ENCODE results near the gene ANGPTL8.
A peak's percentile ranks its signal among the peaks of the same experiment; 100 is the strongest.

The ANGPTL8 gene

GRCh38 chr19:11239377-11240000 is at the start of gene ANGPTL8:
Gene ANGPTL8, plus strand, starts transcription at chr19:11239619. Its CDS starts 19 bp downstream, at chr19:11239638.
- H3K27ac Mint-ChIP-seq: no peak within 1 kb of the TSS
- DNase-seq (ENCODE audit: low spot score in 2 of 2): no peak

GRCh38 chr19:11190501-11190900 is 48.9 kb upstream of the ANGPTL8 start:
- Mint-ChIP-seq H3K27ac (no peak overlapping the region), H3K36me3 (no peaks in the 10 kb centered on the region), H3K27me3 (peaks cover 14% of the 10 kb centered on the region), H3K9me3 (no peaks in the 10 kb centered on the region), H3K4me3 (no peak overlapping the region), H3K4me1 (peaks cover 1% of the 10 kb centered on the region)
- DNase-seq (ENCODE audit: low spot score in 2 of 2) (no peak), ATAC-seq (ENCODE audit: low read depth) (no peak)

More at GRCh38 chr19:11239377-11240000, at the start of gene ANGPTL8:
- H3K36me3 Mint-ChIP-seq: peaks cover 8% of the 10 kb centered on the region
- peaks cover 2% of the 10 kb centered on the region for H3K27me3 Mint-ChIP-seq
- peaks cover 4% of the 10 kb centered on the region for H3K4me1 Mint-ChIP-seq
- H3K9me3 Mint-ChIP-seq: peaks cover 10% of the 10 kb centered on the region
- H3K4me3 Mint-ChIP-seq: no peak within 1 kb of the TSS
- no peak for ATAC-seq (ENCODE audit: low read depth)

- no peaks in the 10 kb centered on the region for H3K36me3 Mint-ChIP-seq
- no peak overlapping the region for H3K27ac Mint-ChIP-seq
- DNase-seq (ENCODE audit: low spot score in 2 of 2): no peak
- no peaks in the 10 kb centered on the region for H3K9me3 Mint-ChIP-seq
- H3K4me3 Mint-ChIP-seq: no peak overlapping the region
- ATAC-seq (ENCODE audit: low read depth): no peak
- H3K4me1 Mint-ChIP-seq: peaks cover 3% of the 10 kb centered on the region
- H3K27me3 Mint-ChIP-seq: peaks cover 14% of the 10 kb centered on the region
Measured at GRCh38 chr19:11191273-11191755, 48.1 kb upstream of the ANGPTL8 start.

DNA sequence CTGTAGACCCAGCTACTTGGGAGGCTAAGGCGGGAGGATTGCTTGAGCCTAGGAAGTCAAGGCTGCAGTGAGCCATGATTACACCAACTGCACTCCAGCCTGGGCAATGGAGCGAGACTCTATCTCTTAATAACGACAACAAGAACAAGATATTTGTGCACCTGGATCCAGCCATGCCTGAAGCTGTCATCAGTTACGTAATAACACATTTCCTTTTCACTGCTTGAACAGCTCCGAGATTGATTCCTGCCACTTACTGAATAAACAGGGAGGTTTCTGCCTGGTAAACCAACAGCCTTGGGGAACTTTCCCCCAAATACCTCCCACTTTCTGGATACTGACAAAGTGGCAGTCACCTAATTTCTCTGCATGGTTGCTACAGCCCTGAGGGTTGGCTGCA is 47.5 kb upstream of the ANGPTL8 start:
- Mint-ChIP-seq H3K36me3 (peaks cover 1% of the 10 kb centered on the region), H3K4me3 (no peak overlapping the region), H3K9me3 (no peaks in the 10 kb centered on the region), H3K4me1 (peaks cover 8% of the 10 kb centered on the region), H3K27ac (no peak overlapping the region), H3K27me3 (peaks cover 13% of the 10 kb centered on the region)
- DNase-seq (ENCODE audit: low spot score in 2 of 2): no peak
- ATAC-seq (ENCODE audit: low read depth): peak; percentile 45

GRCh38 chr19:11192957-11193939 is 46.2 kb upstream of the ANGPTL8 start:
- DNase-seq (ENCODE audit: low spot score in 2 of 2) (no peak), ATAC-seq (ENCODE audit: low read depth) (no peak)
- no peak overlapping the region for H3K27ac Mint-ChIP-seq
- peaks cover 1% of the 10 kb centered on the region for H3K36me3 Mint-ChIP-seq
- H3K4me1 Mint-ChIP-seq: peaks cover 13% of the 10 kb centered on the region
- H3K4me3 Mint-ChIP-seq: no peak overlapping the region
- H3K9me3 Mint-ChIP-seq: no peaks in the 10 kb centered on the region
- peaks cover 16% of the 10 kb centered on the region for H3K27me3 Mint-ChIP-seq

- H3K4me3 Mint-ChIP-seq: no peak overlapping the region
- no peak for ATAC-seq (ENCODE audit: low read depth)
Measured at GRCh38 chr19:11194173-11194572, 45.2 kb upstream of the ANGPTL8 start.

DNA sequence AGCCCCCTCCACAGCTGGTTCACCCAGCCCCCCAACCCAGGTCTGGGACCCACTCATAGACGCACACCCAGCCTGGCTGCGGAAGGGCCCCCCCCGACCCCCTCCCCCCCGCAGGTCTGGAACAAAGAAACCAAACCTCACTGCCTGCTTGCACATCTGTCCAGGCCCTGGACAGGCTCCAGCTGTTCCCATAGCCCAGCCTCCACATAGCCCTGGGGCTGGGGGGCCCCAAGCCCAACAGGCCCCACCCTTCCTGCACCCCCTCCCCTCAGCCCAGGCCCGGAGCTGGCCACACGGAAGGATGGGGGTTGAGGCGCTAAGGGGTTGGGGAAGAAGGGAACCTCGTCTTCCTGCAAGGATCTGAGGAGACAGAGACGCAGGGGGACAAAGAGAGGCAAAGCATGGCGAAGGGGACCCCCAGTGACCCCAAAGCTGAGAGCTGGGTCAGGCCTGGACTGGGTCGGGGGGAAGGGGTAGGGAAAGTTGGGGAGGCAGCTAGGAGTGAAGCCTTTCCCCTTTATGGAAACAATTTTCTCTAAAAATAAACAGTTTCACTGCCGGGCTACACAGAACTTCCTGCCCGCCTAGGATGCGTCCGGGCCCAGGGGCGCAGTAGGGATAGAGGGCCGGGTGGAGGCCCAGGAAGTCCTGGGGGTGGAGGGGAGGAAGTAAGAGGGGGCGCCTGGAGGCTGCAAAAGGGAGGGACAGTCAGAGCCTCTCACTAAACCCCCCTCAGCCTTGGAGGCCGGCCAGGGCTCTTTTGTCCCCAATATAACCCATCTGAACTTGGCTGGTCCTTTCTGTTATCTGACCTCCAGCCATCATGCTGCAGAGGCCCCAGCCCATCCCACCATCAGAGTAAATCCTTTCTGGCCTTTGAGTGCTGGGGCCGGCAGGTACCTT is 44.5 kb upstream of the ANGPTL8 start:
- no peak overlapping the region for H3K27ac Mint-ChIP-seq
- ATAC-seq (ENCODE audit: low read depth): no peak
- no peak overlapping the region for H3K4me3 Mint-ChIP-seq
- no peak for DNase-seq (ENCODE audit: low spot score in 2 of 2)
- H3K4me1 Mint-ChIP-seq: peaks cover 13% of the 10 kb centered on the region
- no peaks in the 10 kb centered on the region for H3K9me3 Mint-ChIP-seq
- peaks cover 16% of the 10 kb centered on the region for H3K27me3 Mint-ChIP-seq
- H3K36me3 Mint-ChIP-seq: peaks cover 1% of the 10 kb centered on the region

More at GRCh38 chr19:11194173-11194572, 45.2 kb upstream of the ANGPTL8 start:
- peaks cover 1% of the 10 kb centered on the region for H3K36me3 Mint-ChIP-seq
- H3K27ac Mint-ChIP-seq: no peak overlapping the region
- no peak for DNase-seq (ENCODE audit: low spot score in 2 of 2)
- no peaks in the 10 kb centered on the region for H3K9me3 Mint-ChIP-seq
- peaks cover 16% of the 10 kb centered on the region for H3K27me3 Mint-ChIP-seq
- peaks cover 13% of the 10 kb centered on the region for H3K4me1 Mint-ChIP-seq

GRCh38 chr19:11195681-11196080 is 43.7 kb upstream of the ANGPTL8 start:
- DNase-seq (ENCODE audit: low spot score in 2 of 2): no peak
- Mint-ChIP-seq H3K36me3 (peaks cover 1% of the 10 kb centered on the region), H3K4me1 (peaks cover 13% of the 10 kb centered on the region), H3K9me3 (no peaks in the 10 kb centered on the region), H3K27me3 (peaks cover 16% of the 10 kb centered on the region), H3K4me3 (peak overlapping the region; percentile 9), H3K27ac (no peak overlapping the region)
- no peak for ATAC-seq (ENCODE audit: low read depth)

DNA sequence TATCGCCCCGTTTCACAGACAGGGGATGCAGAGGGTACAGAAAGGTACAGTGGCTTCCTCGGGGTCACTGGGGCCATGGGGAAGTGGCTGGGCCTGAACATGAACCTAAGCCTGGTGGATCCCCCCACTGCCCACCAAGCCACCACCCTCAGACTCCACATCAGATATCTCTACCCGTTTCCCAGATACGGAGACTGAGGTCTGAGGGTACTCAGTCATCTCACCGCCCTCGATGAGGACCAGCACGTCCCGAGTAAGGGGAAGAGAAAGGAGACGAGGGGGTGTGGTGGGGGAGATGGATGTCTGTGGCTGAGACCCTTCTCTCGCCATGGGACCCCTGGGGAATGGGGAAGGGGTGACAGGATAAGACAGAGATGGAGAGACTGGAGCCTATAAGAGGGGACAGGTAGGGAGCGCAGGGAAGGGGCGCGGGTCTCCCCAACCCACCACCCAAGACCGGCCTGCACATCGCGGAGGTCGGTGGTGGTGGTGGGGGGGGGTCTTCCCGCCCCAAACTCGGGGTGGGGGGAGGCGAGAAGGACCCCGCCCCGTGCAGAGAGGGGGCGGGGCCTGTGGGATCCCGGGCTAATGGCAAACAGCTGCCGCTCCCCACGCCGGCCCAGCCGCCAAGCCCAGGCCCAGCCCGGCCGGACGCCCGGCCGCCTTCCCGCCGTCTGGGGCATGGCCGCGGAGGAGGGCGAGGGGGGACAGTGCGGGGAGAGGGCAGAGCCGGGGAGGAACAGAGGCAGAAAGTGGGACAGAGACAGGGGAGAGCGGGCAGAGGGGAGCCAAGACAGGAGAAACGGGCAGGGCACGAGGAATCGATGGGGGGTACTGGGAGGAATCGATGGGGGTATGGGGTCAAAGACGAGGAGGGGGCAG is 42.8 kb upstream of the ANGPTL8 start:
- ATAC-seq (ENCODE audit: low read depth) (no peak), DNase-seq (ENCODE audit: low spot score in 2 of 2) (peak in 1 of 2 donors; percentile 32)
- H3K4me3 Mint-ChIP-seq: peak overlapping the region; percentile 81
- peaks cover 1% of the 10 kb centered on the region for H3K36me3 Mint-ChIP-seq
- no peaks in the 10 kb centered on the region for H3K9me3 Mint-ChIP-seq
- peaks cover 13% of the 10 kb centered on the region for H3K4me1 Mint-ChIP-seq
- peaks cover 16% of the 10 kb centered on the region for H3K27me3 Mint-ChIP-seq
- no peak overlapping the region for H3K27ac Mint-ChIP-seq

GRCh38 chr19:11197291-11198174 is 41.9 kb upstream of the ANGPTL8 start, which contains the start of gene KANK2:
Gene KANK2, minus strand, starts transcription at chr19:11197545. Its CDS starts 3,034 bp downstream, at chr19:11194511.
- DNase-seq (ENCODE audit: low spot score in 2 of 2) (peak; percentile 67 to 83), ATAC-seq (ENCODE audit: low read depth) (peak; percentile 92)
- Mint-ChIP-seq H3K27me3 (peaks cover 16% of the 10 kb centered on the region), H3K27ac (no peak within 1 kb of the TSS), H3K9me3 (no peaks in the 10 kb centered on the region), H3K36me3 (peaks cover 1% of the 10 kb centered on the region), H3K4me3 (peak within 1 kb of the TSS; percentile 81), H3K4me1 (peaks cover 13% of the 10 kb centered on the region)

- Mint-ChIP-seq H3K4me3 (peak overlapping the region; percentile 68), H3K36me3 (peaks cover 1% of the 10 kb centered on the region), H3K27me3 (peaks cover 15% of the 10 kb centered on the region), H3K9me3 (no peaks in the 10 kb centered on the region), H3K27ac (no peak overlapping the region), H3K4me1 (peaks cover 15% of the 10 kb centered on the region)
- no peak for DNase-seq (ENCODE audit: low spot score in 2 of 2)
- no peak for ATAC-seq (ENCODE audit: low read depth)
Measured at GRCh38 chr19:11198175-11198534, 41.3 kb upstream of the ANGPTL8 start.

Measured in memory B cell (primary cell).